HG03432 (cell line): ENCODE results near the gene NCOR1.
"Not testable (repeated sequence)": the region's sequence is repeated elsewhere in the genome, so short reads cannot be mapped to it uniquely, and the experiment has no call there.

Experiments used
- ATAC-seq: cut with Tn5 transposase; IDR thresholded peaks from one replicate; pipeline ENCODE4 v1.9.1; 2021; ENCODE audit warnings: mild to moderate bottlenecking, moderate library complexity; ENCODE audit not compliant: unreplicated experiment

The NCOR1 gene

DNA sequence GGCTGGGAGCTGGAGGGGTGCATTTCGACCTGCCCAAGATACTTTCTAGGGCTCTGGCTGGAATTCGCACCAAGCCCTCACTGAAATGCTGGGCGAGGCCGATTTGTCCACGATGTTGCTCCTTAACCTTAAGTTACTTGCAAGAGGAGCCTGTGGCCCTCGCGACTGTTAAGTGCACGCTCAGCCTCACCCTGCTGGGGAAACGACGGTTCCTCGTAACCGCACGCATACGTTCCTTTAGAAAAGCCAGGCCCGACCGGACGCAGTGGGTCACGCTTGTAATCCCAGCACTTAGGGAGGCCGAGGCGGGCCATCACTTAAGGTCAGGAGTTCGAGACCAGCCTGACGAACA lies 607 bp upstream of the NCOR1 start:
- no peak for ATAC-seq

DNA sequence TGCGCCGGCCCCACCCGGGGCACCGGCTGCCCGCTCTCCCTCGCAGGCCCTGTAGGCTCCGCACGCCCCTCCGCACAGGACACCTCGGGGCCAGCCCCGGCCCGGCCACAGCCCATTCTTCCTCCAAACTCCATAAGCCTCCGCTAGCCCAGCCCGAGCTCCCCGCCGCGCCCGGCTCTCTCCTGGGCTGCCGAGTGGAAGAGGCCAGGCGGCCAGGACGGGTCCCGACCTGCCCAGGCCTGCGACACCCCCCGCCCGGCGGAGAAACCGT lies 397 bp downstream of the NCOR1 start:
- ATAC-seq, result peak; percentile 44

DNA sequence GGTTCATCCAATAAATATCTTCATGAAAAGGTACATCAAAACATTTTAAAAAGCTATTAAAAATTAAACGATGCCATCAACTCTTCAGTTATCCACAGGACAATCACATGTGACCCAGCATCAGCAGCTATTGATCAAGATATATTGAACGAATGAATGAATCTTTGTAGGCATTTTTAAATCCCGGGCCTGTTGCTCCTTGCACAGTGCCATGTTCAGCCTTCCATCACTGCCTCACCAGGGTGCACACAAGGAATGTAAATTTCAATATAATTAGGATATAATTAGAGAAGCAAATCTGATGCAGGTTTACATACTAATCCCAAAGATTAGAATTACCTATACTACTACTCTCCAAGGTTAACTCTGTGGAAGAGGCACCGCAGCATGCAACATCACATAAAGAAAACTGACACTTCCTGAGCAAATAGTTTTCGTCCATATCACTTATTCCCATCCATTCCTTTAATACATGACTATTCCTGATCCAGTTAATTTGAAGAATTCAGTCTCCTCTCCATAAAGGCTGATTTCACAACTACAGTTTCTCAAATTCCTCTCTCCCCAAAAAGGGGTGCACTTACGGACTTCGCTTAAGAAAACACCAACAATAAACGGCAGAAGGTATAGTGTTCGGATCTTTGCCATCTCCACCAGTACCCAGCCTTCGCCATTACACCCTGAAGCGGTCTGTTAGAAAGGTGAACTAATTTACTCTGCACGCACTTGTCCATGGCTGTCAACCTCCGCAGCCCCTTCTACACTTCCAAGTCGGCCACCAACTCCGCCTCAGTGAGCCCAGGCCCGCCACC lies 938 bp downstream of the NCOR1 start:
- no peak for ATAC-seq

DNA sequence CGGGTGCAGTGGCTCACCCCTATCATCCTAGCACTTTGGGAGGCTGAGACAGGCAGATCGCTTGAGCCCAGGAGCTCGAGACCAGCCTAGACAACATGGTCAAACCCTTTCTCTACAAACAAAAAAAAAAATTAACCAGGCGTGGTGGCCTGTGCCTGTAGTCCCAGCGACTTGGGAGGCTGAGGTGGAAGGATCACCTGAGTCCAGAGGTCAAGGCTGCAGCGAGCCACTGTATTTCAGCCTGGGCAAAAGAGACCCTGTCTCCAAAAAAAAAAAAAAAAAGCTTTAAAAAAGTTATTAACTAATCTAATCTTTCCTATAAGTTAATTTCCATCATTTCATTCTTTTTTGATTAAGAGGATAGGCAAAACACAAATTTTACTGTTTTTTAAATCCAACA lies 2.5 kb downstream of the NCOR1 start:
- ATAC-seq, result no peak

DNA sequence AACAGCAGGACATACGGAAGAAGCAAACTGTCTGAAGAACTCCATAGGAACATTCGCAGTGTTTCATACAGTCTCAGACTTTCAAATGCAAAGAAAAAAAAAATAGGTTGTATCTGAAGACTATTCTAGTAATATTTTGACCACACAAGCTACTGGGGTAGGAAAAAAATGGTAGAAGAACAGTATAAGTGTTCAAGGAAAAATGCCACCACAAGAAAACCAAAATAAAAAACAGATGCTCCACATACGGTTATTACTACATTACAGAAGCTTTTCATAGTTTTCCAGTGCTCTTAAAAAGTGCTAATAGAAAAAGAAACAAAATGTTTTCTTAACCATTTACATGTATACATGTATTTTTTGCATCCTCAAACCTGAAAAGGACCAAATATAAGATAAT lies 3.7 kb downstream of the NCOR1 start:
- no peak for ATAC-seq

DNA sequence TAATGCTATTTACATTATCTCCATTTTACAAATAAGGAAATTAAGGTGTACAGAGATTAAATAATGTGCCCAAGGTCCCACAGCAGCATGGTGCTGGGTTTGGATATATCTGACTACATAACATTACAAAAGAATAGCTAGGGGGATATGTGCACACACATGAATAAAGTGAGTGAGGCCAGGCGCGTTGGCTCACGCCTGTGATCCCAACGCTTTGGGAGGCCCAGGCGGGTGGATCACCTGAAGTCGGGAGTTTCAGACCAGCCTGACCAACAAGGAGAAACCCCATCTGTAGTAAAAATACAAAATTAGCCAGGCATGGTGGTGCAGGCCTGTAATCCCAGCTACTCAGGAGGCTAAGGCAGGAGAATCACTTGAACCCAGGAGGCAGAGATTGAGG lies 10.6 kb downstream of the NCOR1 start:
- not testable (repeated sequence) for ATAC-seq

DNA sequence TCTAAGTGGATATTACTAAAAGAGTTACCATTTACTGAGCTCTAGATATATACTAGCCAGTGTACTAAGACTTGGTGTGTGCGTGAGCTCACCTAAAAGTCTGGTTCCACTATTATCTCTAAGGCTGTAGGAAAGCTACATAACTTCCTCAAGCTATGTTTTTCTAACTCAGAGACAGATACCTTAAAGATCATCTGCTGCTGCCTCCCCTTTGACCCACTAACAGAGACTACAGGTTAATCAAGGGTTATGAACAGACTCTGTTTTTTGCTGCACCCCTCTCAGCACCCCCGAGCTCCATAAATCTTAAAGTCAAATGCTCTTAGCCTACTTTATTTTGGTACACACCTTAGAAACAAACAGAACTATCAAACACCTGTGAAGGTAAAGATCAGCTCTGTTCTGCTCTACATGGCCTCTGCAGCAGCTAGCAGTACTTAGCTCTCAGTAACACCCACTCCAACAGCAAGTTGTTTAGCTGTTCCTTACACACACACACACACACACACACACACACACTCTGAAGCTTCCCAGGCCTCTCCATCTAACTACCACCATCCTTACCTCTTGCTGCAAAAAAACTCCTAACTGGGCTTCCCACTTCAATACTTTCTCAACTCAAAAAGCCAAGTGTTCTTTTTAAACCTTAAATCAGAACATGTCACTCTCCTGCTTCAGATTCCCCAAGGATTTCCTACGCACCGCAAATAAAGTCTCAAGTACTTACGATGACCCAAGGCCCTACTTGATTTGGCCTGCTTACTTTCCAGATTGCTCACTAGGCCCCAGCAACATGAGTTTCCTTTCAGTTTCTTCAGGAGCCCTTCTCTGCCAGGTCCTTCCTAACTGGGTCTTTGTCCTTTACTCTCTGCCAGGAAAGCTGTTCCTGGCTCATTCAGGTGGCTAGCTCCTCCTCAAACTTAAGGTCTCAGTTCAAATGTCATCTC lies 12.5 kb downstream of the NCOR1 start:
- not testable (repeated sequence) for ATAC-seq

DNA sequence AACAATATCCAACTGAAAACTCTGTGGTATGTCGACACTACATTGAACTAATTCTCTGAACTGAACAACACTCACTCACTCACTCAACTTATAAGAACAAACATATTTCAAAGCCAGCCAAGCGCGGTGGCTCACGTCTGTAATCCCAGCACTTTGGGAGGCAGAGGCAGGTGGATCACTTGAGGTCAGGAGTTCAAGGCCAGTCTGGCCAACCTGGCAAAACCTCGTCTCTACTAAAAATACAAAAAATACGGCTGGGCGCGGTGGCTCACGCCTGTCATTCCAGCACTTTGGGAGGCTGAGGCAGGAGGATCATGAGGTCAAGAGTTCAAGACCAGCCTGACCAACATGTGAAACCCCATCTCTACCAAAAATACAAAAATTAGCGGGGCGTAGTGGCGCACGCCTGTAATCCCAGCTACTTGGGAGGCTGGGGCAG lies 13.6 kb downstream of the NCOR1 start:
- not testable (repeated sequence) for ATAC-seq

DNA sequence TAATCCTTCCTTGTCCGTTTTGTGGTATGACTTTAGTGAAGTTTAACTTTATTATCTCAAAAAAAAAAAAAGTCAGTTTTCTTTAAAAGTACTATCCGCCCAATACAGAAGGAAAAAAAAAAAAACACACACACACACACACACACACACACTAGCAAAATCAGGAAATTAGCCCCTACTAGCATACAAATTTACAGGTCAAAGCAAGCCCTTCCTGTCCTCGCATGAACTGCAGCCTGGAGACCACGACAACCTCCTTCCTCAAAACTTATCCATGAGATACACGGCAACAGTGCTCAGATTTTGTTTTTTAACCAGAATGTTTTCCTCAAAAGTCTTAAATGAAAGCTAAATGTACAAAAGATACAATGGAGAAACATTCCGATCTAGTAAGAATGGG lies 16.2 kb downstream of the NCOR1 start:
- no peak for ATAC-seq

DNA sequence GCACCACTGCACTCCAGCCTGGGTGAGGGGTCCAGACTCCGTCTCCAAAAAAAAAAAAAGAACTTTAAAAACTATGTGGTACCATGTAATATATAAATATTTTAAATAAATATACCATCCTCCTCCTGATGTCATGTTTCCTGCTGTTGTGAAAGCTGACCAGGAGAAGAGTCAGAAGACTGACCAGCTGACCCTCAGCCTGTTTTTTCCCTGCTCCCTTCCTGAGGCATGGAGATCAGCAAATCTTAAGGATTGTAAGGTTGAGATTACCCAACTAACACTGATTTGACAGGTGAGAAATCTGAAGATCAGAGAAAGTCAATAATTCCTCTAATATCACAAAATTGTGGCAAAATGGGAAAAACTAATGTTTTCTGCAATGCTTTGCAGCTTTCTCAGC lies 18.1 kb downstream of the NCOR1 start:
- no peak for ATAC-seq

DNA sequence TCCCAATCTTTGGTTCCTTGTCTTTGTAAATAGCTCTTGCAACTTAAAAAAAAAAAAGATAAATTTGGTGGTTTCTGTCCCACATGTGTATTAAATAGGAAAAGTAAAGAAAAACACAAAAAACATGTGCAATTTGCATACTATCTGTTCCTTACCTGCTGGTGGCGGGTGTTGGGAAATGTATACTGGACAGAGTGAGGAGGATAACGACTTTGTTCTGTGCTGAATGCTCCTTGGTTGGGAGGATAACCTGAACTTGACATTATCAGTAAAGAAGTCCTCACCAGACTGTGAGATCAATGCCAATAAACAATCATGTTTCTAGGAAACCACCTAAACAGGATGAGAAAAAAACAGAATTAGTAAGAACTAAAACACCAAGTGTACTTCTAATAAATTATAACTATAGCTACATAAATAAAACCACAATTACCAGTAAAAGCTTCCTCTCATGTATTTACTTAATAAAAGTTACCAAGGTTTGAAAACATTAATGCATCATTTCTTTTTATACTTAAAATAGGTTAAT lies 21.0 kb downstream of the NCOR1 start:
- not testable (repeated sequence) for ATAC-seq

DNA sequence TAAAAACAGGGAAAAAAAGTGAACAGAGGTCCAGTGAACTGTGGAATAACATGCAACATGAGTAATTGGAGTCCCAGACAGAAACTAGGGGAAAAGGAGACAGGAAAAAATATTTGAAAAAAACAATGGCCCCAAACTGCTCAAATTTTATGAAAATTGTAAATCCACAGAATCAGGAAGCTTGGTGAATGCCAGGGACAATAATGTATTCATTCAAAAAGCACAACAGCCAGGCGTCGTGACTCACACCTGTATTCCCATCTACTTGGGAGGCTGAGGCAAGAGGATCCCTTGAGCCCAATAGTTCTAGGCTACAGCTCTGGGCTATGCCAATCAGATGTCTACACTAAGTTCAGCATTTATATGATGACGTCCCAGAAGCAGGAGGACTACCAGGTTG lies 23.7 kb downstream of the NCOR1 start:
- ATAC-seq, result no peak

DNA sequence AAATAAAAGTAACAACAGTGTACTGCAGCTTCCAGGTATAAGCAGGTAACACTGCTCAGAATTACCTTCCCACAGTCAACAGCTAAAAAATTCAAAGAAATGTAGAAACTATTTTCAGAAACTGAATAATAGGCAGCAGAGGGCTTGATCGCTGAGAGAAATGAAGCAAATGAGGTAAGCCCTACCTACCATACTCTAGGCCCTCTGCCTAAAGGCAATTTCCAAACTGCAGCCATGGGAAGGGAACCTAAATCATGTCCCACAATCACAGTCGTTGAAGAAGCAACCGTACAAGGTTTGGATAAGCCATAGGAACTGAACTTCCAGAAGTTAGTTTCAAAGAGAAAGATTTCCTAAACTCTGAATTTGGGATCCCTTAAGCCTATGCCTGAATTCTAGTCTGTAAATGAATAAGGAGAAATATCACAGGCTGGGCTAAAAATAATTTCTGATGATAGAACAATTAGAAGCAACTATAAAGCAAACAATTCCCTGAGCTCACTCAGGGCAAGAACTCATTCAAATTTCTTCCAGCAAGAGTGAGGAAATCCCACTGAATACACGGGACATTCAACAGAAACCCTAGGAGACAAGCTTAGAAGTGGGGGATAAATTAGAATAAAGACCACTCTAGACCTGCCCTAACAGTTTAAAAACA lies 24.5 kb downstream of the NCOR1 start:
- no peak for ATAC-seq

DNA sequence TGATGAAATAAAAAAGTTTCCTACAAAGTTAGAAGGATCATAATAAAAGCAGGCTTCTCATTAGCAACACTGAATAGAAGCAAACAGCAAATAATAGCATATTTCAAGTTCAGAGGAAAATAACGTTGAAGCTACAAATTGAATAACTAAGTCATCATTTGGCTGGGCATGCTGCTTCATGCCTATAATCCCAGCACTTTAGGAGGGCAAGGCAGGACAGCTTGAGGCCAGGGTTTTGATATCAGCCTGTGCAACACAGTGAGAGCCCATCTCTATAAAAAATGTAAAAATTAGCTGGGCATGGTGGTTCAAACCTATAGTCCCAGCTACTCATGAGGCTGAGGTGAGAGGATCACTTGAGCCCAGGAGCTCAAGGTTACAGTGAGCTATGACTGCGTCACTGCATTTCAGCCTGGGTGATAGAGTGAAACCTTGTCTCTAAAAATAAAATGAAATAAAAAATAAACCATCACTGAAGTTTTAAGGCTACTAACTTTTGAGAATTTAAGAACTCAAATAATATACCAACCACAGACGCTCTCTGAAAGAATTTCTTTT lies 25.5 kb downstream of the NCOR1 start:
- ATAC-seq, result no peak

DNA sequence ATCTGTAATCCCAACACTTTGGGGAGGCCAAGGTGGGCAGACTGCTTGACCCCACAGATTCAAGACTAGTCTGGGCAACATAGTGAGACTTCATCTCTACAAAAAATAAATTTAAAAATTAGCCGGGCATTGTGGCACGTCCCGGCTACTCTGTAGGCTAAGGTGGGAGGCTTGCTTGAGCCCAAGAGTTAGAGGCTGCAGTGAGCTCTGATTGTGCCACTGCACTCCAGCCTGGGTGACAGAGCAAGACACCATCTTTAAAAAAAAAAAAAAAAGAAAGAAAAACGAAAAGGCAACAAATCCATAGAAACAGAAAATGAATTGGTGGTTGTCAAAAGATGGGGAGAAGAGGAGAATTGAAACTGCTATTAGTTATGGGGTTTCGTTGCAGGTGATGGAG lies 27.7 kb downstream of the NCOR1 start:
- no peak for ATAC-seq

DNA sequence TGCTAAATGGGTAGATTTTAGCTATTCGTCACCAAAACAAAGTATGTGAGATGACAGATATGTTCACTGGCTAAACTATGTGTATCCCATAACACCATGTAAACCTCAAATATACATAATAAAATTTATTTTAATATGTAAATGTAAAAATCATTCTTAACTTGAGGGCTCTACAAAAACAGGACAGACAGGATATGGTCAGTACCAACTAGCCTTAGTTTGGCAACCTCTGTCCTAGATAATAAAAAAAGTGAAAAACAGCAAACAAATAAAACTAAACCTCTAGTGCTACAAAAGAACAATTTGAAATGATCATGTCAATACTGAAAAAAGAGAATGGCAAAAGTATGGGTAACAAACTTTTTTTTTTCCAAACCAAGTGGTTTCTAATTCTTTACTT lies 33.8 kb downstream of the NCOR1 start:
- ATAC-seq, result no peak

DNA sequence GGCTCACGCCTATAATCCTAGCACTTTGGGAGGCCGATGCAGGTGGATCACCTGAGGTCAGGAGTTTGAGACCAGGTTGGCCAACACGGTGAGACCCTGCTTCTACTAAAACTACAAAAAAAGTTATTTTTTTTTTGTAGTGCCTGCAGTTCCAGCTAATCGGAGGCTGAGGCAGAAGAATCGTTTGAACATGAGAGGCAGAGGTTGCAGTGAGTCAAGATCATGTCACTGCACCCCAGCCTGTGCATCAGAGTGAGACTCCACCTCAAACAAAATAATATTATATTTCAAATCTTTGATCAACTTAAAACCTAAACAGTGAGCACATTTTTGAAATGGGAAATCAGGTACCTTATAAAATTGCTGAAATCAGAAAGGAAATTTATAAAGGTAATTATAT lies 36.5 kb downstream of the NCOR1 start:
- no peak for ATAC-seq

DNA sequence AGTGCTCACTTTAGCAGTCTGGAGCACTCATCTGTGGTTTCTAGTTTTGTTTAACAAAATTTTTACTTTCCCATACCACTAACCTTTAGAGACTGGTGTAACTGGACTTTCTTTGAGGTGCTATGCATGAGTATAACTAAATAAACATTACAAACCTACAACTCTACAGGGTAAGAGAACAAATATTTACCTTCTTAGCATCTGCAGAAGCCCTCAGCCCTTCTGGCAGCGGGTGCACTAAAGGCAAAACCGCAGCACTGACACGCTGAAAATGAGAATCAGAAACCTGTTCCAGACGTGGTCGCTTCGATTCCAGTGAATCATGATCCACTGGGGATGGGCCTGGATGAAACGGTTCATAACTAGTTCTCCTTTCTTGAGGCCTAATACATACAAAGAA lies 43.7 kb downstream of the NCOR1 start:
- ATAC-seq, result no peak

DNA sequence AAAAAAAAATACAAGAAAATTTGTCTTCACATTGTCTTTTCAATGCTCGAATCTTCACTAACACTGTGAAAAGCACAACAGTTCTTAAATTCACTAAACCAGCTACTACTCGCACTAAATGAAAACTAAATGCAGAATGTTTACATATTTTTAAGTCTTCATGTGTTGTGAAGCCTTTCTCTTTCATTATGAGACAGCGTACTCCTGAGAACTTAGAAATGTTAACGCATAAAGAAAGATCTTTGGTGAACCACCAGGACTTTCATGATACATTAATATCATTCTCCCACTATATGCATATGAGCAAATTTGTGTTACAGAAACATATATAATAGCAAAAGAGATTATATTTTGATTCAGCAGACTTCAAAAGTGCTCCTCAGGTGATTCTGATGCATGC lies 48.6 kb downstream of the NCOR1 start:
- not testable (repeated sequence) for ATAC-seq

DNA sequence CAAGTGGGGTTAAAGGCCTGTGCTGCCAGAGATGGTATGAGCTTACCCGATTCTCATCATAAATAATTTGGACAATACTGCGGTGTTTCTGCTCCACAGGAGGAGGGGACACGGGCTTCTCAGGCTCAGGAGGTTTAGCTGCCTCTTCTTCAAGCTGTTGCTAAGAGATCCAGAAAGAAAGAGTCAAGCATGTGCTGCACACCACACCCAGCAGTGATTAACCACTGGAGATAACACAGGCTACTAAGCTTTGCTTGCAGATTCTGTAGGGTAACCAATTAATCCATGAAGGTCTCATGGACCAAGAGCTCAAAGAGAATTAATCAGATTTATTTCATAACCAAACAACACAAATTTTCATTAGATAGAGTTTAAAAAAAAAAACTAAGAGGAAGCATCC lies 56.6 kb downstream of the NCOR1 start:
- ATAC-seq, result no peak

DNA sequence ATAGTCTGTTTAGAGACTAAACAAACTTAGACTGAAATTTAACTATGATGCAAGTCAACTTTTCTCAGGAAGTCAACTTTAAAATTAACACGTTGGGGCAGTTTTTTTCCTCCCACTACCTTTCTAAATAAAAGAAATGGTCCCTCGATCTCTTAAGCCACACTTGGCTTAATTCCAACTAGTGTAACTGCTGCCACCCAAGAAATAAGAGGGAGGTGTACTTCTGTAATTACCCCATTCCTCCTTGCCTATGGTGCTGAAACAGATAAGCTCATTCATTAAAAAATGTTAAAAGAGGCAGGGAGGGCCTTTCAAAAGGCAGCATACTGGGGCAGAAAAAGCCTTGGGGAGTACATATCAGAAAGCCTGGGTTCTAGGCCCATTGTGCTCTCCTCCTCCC lies 59.8 kb downstream of the NCOR1 start:
- ATAC-seq, result no peak
